OCI-LY7 (cell line): ENCODE measurements around the gene POU2F3. TPM values are rescaled to one million over a fixed set of nuclear protein-coding genes. Genes with fewer than 3 reads are reported as not detected.

Experiments used
- BruUV-seq: library from RNA; stranded (reverse); fragments of 400-500 nt; replicated peaks from 2 replicates; lab custom pipeline; 2021; lab: Mats Ljungman, UMichigan
- CTCF ChIA-PET: fragments of 300-600 bp; sonication (Branson Sonifier 250); formaldehyde crosslinking; loops from one replicate; lab custom pipeline; 2022; ENCODE audit warnings: antibody characterized with exemption; ENCODE audit not compliant: unreplicated experiment; lab: Charles Lee
- POLR2A ChIA-PET: fragments of 300-600 bp; sonication (Branson Sonifier 250); formaldehyde crosslinking; loops from one replicate; lab custom pipeline; 2022; ENCODE audit warnings: antibody characterized with exemption; lab: Charles Lee
- DNase-seq: peaks from one replicate; pipeline ENCODE4 v3.0.0-alpha.2; 2015; ENCODE audit warnings: low spot score
- H2AFZ ChIP-seq: fragments of 200-600 bp; sonication (generic), shearing (Covaris generic); 2 replicates; pipeline ENCODE4 v1.6.1; 2014; ENCODE audit warnings: mild to moderate bottlenecking, antibody characterized with exemption, low read length, moderate library complexity
- H3K27ac ChIP-seq: fragments of 200-600 bp; sonication (generic); 2 replicates; pipeline ENCODE4 v1.5.1; 2014; ENCODE audit warnings: mixed run types, low read depth, mild to moderate bottlenecking, moderate library complexity, low read length, inconsistent platforms; ENCODE audit not compliant: poor library complexity, severe bottlenecking
- H3K36me3 ChIP-seq: fragments of 200-600 bp; sonication (generic); 2 replicates; pipeline ENCODE4 v1.6.1; 2014; ENCODE audit warnings: mild to moderate bottlenecking, antibody characterized with exemption, low read length, moderate library complexity, mixed read lengths; ENCODE audit not compliant: insufficient read depth
- H3K4me1 ChIP-seq: fragments of 200-600 bp; sonication (generic); 2 replicates; pipeline ENCODE4 v1.5.1; 2014; ENCODE audit warnings: mild to moderate bottlenecking, low read length; ENCODE audit not compliant: insufficient read depth, poor library complexity, severe bottlenecking
- H3K4me2 ChIP-seq: fragments of 200-600 bp; sonication (generic); 2 replicates; pipeline ENCODE4 v1.6.1; 2014; ENCODE audit warnings: mild to moderate bottlenecking, low read length
- H3K4me3 ChIP-seq: fragments of 200-600 bp; sonication (generic); 2 replicates; pipeline ENCODE4 v1.5.1; 2014; ENCODE audit warnings: mild to moderate bottlenecking, low read depth, low read length; ENCODE audit not compliant: poor library complexity, severe bottlenecking
- H3K79me2 ChIP-seq: fragments of 200-600 bp; sonication (generic); 2 replicates; pipeline ENCODE4 v1.6.1; 2016; ENCODE audit warnings: low read depth, mild to moderate bottlenecking, low read length, moderate library complexity, mixed read lengths; ENCODE audit not compliant: insufficient read depth
- H3K9me2 ChIP-seq: fragments of 200-600 bp; sonication (generic); 2 replicates; pipeline ENCODE4 v1.6.1; 2016; ENCODE audit warnings: mild to moderate bottlenecking, low read length, mixed read lengths; ENCODE audit not compliant: insufficient read depth
- H3K9me3 ChIP-seq: fragments of 200-600 bp; sonication (generic); 2 replicates; pipeline ENCODE4 v1.6.1; 2014; ENCODE audit warnings: mild to moderate bottlenecking, mixed run types, low read length, mixed read lengths
- H4K20me1 ChIP-seq: fragments of 200-600 bp; sonication (generic); 2 replicates; pipeline ENCODE4 v1.6.1; 2014; ENCODE audit warnings: mild to moderate bottlenecking, antibody characterized with exemption, low read length, moderate library complexity, mixed read lengths; ENCODE audit not compliant: insufficient read depth
- CTCF ChIP-seq: fragments of 200-600 bp; sonication (generic); conservative IDR thresholded peaks from 2 replicates; pipeline ENCODE4 v1.5.1; 2014; ENCODE audit warnings: mild to moderate bottlenecking, antibody characterized with exemption, low read length, moderate library complexity, mixed read lengths
- EZH2phosphoT487 ChIP-seq: fragments of 200-600 bp; sonication (generic); IDR thresholded peaks from 2 replicates; pipeline ENCODE4 v1.6.1; 2018; ENCODE audit warnings: low read depth, borderline replicate concordance, mild to moderate bottlenecking, mixed run types, antibody characterized with exemption, low read length, moderate library complexity, mixed read lengths
- intact Hi-C: fragments of 100-400 bp; cut with micrococcal nuclease; formaldehyde crosslinking; loops from one replicate; pipeline ENCODE4 v1.10.0; 2022; ENCODE audit not compliant: unreplicated experiment
- total RNA-seq, 2 experiments: library from RNA; depleted of rRNA in 1 of 2; stranded (reverse); fragments of >200 nt in 1 of 2; shearing (Covaris generic) in 1 of 2; gene quantifications; 2 replicates each; pipeline ENCODE4 v1.2.3, GENCODE V29; 2014 to 2022

Gene POU2F3
- total RNA-seq, 2 experiments from 2014 or later = 0.16 TPM; not detected in 1

GRCh38 chr11:120208001-120208441 lies 31.9 kb upstream of the POU2F3 start:
- CTCF ChIA-PET = no interaction called here
- Histone ChIP-seq H3K36me3 (no peaks in the 10 kb centered on the region), H3K9me2 (no peaks in the 10 kb centered on the region), H3K4me3 (no peak overlapping the region), H3K27ac (no peak overlapping the region), H2AFZ (no peak overlapping the region), H3K9me3 (no peaks in the 10 kb centered on the region), H3K79me2 (no peaks in the 10 kb centered on the region), H3K4me2 (no peak overlapping the region), H3K4me1 (peaks cover 14% of the 10 kb centered on the region), H4K20me1 (no peaks in the 10 kb centered on the region)
- DNase-seq = no peak
- intact Hi-C loops = no loop called here
- no peak for TF ChIP-seq CTCF
- no peak for TF ChIP-seq EZH2phosphoT487
- POLR2A ChIA-PET = no interaction called here
- BruUV-seq = no TSS peak

GRCh38 chr11:120208777-120209176 lies 31.2 kb upstream of the POU2F3 start:
- DNase-seq = no peak
- Histone ChIP-seq H3K4me1 (peaks cover 14% of the 10 kb centered on the region), H4K20me1 (no peaks in the 10 kb centered on the region), H3K4me2 (no peak overlapping the region), H3K27ac (no peak overlapping the region), H3K9me2 (no peaks in the 10 kb centered on the region), H2AFZ (no peak overlapping the region), H3K9me3 (no peaks in the 10 kb centered on the region), H3K79me2 (no peaks in the 10 kb centered on the region), H3K36me3 (no peaks in the 10 kb centered on the region), H3K4me3 (no peak overlapping the region)
- POLR2A ChIA-PET = no interaction called here
- intact Hi-C loops = no loop called here
- no peak for TF ChIP-seq EZH2phosphoT487
- TF ChIP-seq CTCF = no peak
- BruUV-seq = no TSS peak
- CTCF ChIA-PET = no interaction called here

GRCh38 chr11:120209746-120210625 lies 30.0 kb upstream of the POU2F3 start:
- H2AFZ ChIP-seq = peak overlapping the region; percentile 97
- H4K20me1 ChIP-seq = no peaks in the 10 kb centered on the region
- BruUV-seq = no TSS peak
- H3K4me3 ChIP-seq = peak overlapping the region; percentile 71
- peak overlapping the region; percentile 88 for H3K4me2 ChIP-seq
- CTCF ChIA-PET = no interaction called here
- no peaks in the 10 kb centered on the region for H3K36me3 ChIP-seq
- H3K9me2 ChIP-seq = no peaks in the 10 kb centered on the region
- POLR2A ChIA-PET = no interaction called here
- no peaks in the 10 kb centered on the region for H3K9me3 ChIP-seq
- H3K79me2 ChIP-seq = no peaks in the 10 kb centered on the region
- no peak for TF ChIP-seq EZH2phosphoT487
- TF ChIP-seq CTCF = no peak
- peaks cover 14% of the 10 kb centered on the region for H3K4me1 ChIP-seq
- no peak for DNase-seq
- intact Hi-C loops = loop anchor here (2.0 kb wide), 1 partner anchor 481 kb away; the partner anchor contains the start of gene NECTIN1
- no peak overlapping the region for H3K27ac ChIP-seq
